ENCODE data around the gene OLIG2. TPM values are rescaled to one million over a fixed set of nuclear protein-coding genes. Genes with fewer than 3 reads are reported as not detected.

The OLIG2 gene
- total and polyA plus RNA-seq, 2 of the 13 experiments (the other 11 are each of a cell fraction or from before 2014, with no cell fraction given) = not detected

GRCh38 chr21:33058527-33058926, 32.8 kb downstream of the OLIG2 start:
- H2AFZ ChIP-seq (ENCODE audit: low read length) = no peak overlapping the region
- H3K4me2 ChIP-seq (ENCODE audit: low read depth, low read length) = no peak overlapping the region
- POLR2A ChIA-PET = no interaction called here
- no peak for DNase-seq (ENCODE audit: low spot score)
- intact Hi-C loops (cut with micrococcal nuclease; ENCODE audit: unreplicated experiment) = no loop called here
- BruUV-seq (replicated peaks) = no TSS peak
- no peak for FAIRE-seq
- no peaks in the 10 kb centered on the region for H4K20me1 ChIP-seq (ENCODE audit: insufficient read depth, low read length)
- H3K79me2 ChIP-seq (ENCODE audit: insufficient read depth, low read length) = no peaks in the 10 kb centered on the region
- no peak for TF ChIP-seq SRY (CRISPR knock-in tag; IDR thresholded peaks at IDR 0.05)
- no peak overlapping the region for H3K9ac ChIP-seq (ENCODE audit: insufficient read depth, low read depth, low read length)
- in situ Hi-C loops (cut with HindIII; ENCODE audit: extremely low pct_ligation_motif_present, low pct_unique_long_range_greater_than_20kb) = no loop called here
- H3K36me3 ChIP-seq (replicated peaks in 1 of 2; ENCODE audit: control insufficient read depth in 1 of 2, insufficient read depth in 2 of 2, low read length in 2 of 2) = no peaks in the 10 kb centered on the region
- WGBS (ENCODE audit: low lambda C conversion rate) = 19% methylated on average over 5 of the region's 6 CpGs
- ATAC-seq = no peak
- H3K4me3 ChIP-seq (replicated peaks in 1 of 3; ENCODE audit: insufficient read depth in 1 of 3, low read depth in 2 of 3, low read length in 3 of 3) = no peak overlapping the region
- peaks cover 0 to 11% of the 10 kb centered on the region in 2 experiments; a peak in 2 of 5 replicates for H3K27me3 ChIP-seq (ENCODE audit: control insufficient read depth in 1 of 2, insufficient read depth in 2 of 2, low read length in 2 of 2)
- H3K4me1 ChIP-seq (ENCODE audit: insufficient read depth, low read length) = no peaks in the 10 kb centered on the region
- no peaks in the 10 kb centered on the region for H3K9me3 ChIP-seq (ENCODE audit: low read length)
- no peak overlapping the region for H3K27ac ChIP-seq (ENCODE audit: extremely low read length, insufficient read depth, low read length)
- CTCF ChIA-PET (ENCODE audit: low intra/inter-chr PET ratio, low total read pairs) = no interaction called here

- H3K36me3 ChIP-seq (replicated peaks in 1 of 2; ENCODE audit: control insufficient read depth in 1 of 2, insufficient read depth in 2 of 2, low read length in 2 of 2) = no peaks in the 10 kb centered on the region
- in situ Hi-C loops (cut with HindIII; ENCODE audit: extremely low pct_ligation_motif_present, low pct_unique_long_range_greater_than_20kb) = no loop called here
- H3K9me3 ChIP-seq (ENCODE audit: low read length) = no peaks in the 10 kb centered on the region
- TF ChIP-seq, protein P1, sequence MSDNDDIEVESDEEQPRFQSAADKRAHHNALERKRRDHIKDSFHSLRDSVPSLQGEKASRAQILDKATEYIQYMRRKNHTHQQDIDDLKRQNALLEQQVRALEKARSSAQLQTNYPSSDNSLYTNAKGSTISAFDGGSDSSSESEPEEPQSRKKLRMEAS (IDR thresholded peaks at IDR 0.05) = no peak
- TF ChIP-seq, protein P2, sequence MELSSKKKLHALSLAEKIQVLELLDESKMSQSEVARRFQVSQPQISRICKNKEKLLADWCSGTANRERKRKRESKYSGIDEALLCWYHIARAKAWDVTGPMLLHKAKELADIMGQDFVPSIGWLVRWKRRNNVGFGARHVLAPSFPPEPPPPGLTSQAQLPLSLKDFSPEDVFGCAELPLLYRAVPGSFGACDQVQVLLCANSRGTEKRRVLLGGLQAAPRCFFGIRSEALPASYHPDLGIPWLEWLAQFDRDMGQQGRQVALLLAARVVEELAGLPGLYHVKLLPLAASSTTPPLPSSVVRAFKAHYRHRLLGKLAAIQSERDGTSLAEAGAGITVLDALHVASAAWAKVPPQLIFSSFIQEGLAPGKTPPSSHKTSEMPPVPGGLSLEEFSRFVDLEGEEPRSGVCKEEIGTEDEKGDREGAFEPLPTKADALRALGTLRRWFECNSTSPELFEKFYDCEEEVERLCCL (CRISPR knock-in tag; IDR thresholded peaks at IDR 0.05; ENCODE audit: borderline replicate concordance) = no peak
- TF ChIP-seq SKIL (CRISPR knock-in tag; IDR thresholded peaks at IDR 0.05; ENCODE audit: borderline replicate concordance) (no peak), ZFP37 (CRISPR knock-in tag; IDR thresholded peaks at IDR 0.05; ENCODE audit: borderline replicate concordance) (no peak), ATF1 (CRISPR knock-in tag; IDR thresholded peaks at IDR 0.05) (no peak), ONECUT2 (CRISPR knock-in tag; IDR thresholded peaks at IDR 0.05) (no peak), KLF12 (CRISPR knock-in tag; IDR thresholded peaks at IDR 0.05; ENCODE audit: borderline replicate concordance) (no peak), JARID2 (CRISPR knock-in tag; IDR thresholded peaks at IDR 0.05; ENCODE audit: insufficient replicate concordance) (no peak), RXRA (CRISPR knock-in tag; IDR thresholded peaks at IDR 0.05) (no peak), ZNF790 (CRISPR knock-in tag; IDR thresholded peaks at IDR 0.05; ENCODE audit: borderline replicate concordance) (no peak), ZFP36L1 (CRISPR knock-in tag; IDR thresholded peaks at IDR 0.05) (no peak)
- FAIRE-seq = no peak
- no peaks in the 10 kb centered on the region for H3K4me1 ChIP-seq (ENCODE audit: insufficient read depth, low read length)
- DNase-seq (ENCODE audit: low spot score) = no peak
- intact Hi-C loops (cut with micrococcal nuclease; ENCODE audit: unreplicated experiment) = no loop called here
- no TSS peak for BruUV-seq (replicated peaks)
- H3K4me3 ChIP-seq (replicated peaks in 1 of 3; ENCODE audit: insufficient read depth in 1 of 3, low read depth in 2 of 3, low read length in 3 of 3) = no peak overlapping the region
- peaks cover 0 to 11% of the 10 kb centered on the region in 2 experiments; a peak in 2 of 5 replicates for H3K27me3 ChIP-seq (ENCODE audit: control insufficient read depth in 1 of 2, insufficient read depth in 2 of 2, low read length in 2 of 2)
- ATAC-seq = no peak
- WGBS (ENCODE audit: low lambda C conversion rate) = 30% methylated on average over 5 of the region's 6 CpGs
- ChIA-PET POLR2A (no interaction called here), CTCF (ENCODE audit: low intra/inter-chr PET ratio, low total read pairs) (no interaction called here)
- H3K4me2 ChIP-seq (ENCODE audit: low read depth, low read length) = no peak overlapping the region
- H3K79me2 ChIP-seq (ENCODE audit: insufficient read depth, low read length) = no peaks in the 10 kb centered on the region
- no peak overlapping the region for H3K9ac ChIP-seq (ENCODE audit: insufficient read depth, low read depth, low read length)
- H3K27ac ChIP-seq (ENCODE audit: extremely low read length, insufficient read depth, low read length) = no peak overlapping the region
- no peaks in the 10 kb centered on the region for H4K20me1 ChIP-seq (ENCODE audit: insufficient read depth, low read length)
- H2AFZ ChIP-seq (ENCODE audit: low read length) = no peak overlapping the region
These were observed 33.2 kb downstream of the OLIG2 start for GRCh38 chr21:33058957-33059356.

Measured in HepG2 (cell line).